Activated CD8-positive, alpha-beta memory T cell treated with anti-CD3 and anti-CD28 coated beads for 4 hours (primary cell): ENCODE results near the gene C1QTNF1.

Source experiments
- DNase-seq, 2 donors: peaks; one replicate each; pipeline ENCODE4 v3.0.0-alpha.2; 2020; ENCODE audit warnings: low read depth in 2 of 2

The C1QTNF1 gene

DNA sequence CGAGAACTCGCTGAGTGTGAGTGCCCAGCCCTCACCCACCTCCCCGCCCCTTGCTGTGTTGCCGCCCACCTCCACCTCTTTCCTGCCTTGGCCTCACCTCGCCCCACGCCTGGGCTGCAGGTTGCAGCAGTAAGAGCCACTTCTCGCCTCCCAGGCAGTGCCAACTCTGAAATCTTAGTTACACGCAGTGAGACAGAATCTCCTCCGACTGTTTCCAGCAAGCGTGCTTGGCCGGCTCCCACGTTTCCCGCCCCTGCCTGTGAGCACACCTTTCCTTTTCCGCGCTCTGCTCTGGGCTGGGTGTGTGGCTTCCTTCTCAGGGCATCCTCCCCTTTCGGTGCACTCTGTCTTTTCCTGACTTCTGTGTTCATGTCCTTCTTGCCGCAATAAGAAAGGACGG, 56.4 kb downstream of the C1QTNF1 start:
- no peak for DNase-seq

- no peak for DNase-seq
Measured at GRCh38 chr17:79080761-79081290, 56.9 kb downstream of the C1QTNF1 start.

DNA sequence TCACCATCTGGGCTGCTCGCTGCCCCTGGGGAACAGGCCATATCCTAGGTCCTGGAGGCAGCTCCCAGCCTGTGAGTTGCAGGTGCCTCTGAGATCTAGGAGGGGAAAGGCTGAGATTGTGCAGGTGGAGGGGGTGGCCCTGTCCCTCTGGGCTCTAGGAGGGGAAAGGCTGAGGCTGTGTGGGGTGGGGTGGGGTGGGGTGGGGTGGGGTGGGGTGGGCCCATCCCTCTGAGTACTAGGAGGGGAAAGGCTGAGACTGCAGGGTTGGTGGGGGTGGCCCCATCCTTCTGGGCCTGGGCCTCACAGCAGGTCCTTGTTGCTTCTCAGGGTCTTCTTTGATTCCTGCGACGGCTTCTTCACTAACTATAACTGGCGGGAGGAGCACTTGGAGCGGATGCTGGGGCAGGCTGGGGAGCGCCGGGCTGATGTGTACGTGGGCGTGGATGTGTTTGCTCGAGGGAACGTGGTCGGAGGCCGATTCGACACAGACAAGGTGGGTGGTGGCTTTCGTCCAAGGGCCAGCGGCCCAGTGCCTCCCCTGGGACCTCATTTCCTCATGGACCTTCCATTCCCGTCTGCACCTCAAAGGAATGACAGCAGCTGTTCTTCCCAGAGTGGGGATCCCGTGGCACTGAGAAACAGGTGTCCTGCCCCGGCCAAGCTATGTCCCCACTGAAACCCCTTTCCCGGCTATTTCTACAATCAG, 57.8 kb downstream of the C1QTNF1 start:
- DNase-seq, result no peak

GRCh38 chr17:79082311-79083190, 58.6 kb downstream of the C1QTNF1 start:
- DNase-seq, result no peak

DNA sequence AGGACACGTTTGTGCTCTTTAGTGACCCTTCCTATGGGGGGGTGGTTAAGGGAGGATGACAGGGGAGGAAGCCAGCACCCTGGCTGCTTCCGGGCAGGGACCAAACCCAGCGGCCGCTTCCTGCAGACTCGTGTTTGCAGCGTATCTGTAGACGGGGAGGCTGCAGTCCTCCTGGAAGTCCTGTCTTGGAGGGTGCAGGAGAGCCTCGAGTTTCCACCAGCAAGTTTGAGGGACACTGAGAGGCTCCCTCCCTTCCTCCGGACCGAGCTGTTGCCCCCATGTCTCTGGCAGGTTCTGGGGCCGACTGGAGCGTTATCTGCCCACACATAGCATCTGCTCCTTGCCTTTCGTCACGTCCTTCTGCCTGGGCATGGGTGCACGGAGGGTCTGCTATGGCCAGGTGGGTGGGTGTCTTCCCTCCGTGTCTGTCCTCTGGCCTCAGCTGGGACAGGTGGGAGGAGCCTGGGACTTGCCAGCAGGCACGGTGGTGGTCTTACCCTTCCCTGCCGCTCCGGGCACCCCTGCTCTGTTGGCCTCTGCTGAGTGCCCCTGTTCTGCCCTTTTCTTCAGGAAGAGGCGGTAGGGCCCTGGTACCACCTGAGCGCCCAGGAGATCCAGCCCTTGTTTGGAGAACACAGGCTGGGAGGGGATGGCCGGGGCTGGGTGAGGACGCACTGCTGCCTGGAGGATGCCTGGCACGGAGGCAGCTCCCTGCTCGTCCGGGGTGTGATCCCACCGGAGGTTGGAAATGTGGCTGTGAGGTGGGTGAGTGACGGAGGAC, 59.4 kb downstream of the C1QTNF1 start:
- DNase-seq, result no peak

DNA sequence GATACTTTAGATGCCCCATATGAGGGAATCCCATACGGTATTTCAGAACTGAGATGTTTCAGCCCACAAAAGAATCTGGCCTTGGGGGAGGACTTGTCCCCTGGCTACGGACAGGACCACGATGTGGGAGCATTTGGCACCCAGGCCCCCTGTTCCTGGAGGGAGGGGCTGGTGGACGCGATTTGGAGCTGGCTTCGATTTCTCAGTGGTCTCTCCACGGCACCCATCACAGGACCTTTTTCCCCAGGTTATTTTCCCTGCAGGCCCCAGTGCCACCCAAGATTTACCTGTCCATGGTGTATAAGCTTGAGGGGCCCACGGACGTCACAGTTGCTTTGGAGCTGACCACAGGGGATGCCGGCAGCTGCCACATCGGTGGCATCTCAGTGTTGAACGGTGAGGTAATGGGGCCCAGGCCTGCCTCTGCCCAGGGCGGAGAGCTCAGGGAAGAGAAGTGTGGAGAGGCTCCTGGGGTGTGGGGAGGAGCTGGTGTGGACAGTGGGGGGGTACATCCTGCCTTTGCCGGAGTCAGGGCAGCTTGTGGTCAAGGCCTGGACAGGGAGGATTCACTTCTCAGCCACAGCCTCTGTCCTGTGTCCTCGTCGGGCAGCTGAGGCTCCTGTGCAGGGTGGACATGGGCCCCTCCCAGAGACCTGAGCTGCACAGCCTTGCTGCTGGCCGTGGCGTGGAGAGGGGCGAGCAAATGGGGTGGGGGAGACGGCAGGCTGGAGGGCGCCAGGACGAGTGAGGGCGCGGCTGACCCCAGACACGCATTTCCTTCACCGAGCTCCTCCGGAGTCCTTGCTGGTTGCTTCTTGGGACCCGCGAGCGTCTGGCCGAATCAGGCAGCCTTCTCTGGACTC, 60.6 kb downstream of the C1QTNF1 start:
- DNase-seq, result no peak

GRCh38 chr17:79085154-79085920, 61.4 kb downstream of the C1QTNF1 start:
- DNase-seq, result no peak

GRCh38 chr17:79085921-79086551, 62.1 kb downstream of the C1QTNF1 start:
- no peak for DNase-seq

GRCh38 chr17:79086609-79087427, 62.8 kb downstream of the C1QTNF1 start:
- DNase-seq, result no peak

DNA sequence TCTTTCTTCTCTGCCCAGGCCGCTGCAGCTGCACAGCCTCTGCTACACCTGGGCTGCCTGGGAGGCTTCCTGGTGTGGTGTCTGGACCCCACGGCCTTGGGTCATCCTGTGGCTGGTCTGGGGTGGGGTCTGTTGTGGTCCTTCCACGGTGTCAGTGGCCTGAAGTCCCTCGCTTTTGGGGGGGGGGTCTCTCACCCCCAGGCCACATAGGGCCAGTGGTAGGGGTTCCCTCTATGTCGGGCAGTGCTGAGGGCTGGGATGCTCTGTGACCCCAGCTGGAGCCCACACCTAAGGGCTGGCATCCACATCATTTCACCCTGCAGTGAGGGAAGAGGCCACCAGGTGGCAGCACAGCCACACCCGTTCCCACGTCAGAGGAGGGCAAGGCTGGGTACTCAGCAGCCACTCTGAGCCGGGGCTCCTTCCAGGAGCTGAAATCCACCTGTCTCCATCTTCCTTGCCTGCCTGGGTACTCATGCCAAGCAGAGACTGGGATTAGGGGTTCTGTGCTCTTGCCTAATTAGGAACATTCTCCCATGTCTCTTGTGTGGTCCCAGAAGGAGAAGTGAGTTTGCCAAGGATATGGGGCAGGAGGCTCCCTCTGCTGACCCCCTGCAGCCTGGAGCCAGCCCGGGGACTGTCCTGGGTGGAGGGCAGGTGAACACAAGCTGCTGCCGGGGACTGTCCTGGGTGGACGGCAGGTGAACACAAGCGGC, 63.6 kb downstream of the C1QTNF1 start:
- peak in 1 of 2 donors; percentile 33 for DNase-seq

GRCh38 chr17:79088247-79088996, 64.5 kb downstream of the C1QTNF1 start:
- DNase-seq, result no peak

DNA sequence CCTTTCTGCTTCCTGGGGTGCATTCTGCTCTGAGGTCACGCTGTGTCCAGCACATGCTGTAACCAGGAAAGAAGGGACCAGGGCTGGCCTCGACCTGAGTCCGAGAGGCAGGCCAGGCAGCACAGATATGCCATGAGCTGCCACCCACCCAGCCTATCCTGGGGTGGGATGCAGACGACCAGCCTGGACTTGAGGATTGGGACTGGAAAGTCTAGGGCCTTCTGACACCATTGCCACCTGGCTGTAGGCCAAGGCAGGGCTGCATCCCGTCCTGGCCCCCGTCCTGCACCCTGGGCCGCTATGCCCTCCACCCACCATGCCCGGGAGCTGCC, 65.0 kb downstream of the C1QTNF1 start:
- no peak for DNase-seq

DNA sequence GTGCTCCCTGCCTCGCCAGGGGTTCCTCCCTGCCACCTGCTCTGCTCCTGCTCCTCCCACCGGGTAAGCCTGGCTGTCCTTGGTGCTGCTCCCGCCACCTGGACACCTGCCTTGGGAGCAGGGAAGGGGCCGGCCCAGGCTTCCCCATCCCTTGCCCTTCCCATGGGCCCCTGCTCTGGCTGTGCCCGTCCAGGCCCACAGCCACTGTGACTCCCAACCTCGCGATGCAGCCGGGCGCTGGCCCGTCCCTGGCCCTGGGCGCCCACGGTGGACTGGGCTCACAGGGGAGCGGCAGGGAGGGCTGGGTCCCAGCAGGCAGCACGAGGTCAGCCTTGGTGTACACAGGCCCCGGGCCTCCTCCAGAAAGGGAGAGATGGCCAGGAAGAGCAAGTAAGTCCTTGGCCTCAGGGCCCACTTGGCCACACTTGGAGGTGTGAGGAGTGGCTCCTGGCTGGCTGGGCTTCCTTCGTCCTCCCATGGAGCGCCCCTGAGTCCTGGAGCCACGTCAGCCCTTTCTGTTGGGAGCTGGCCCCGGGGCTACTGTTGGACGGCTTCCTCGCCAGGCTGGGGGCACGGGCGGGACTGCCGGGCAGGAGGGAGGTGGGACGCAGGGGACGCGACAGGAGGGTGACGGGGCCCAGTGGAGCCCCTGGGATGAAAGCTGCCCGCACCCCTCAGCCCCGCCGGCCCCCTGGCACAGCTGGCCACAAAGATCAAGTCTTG, 65.9 kb downstream of the C1QTNF1 start:
- DNase-seq, result no peak

GRCh38 chr17:79090443-79091225, 66.7 kb downstream of the C1QTNF1 start:
- DNase-seq, result no peak

DNA sequence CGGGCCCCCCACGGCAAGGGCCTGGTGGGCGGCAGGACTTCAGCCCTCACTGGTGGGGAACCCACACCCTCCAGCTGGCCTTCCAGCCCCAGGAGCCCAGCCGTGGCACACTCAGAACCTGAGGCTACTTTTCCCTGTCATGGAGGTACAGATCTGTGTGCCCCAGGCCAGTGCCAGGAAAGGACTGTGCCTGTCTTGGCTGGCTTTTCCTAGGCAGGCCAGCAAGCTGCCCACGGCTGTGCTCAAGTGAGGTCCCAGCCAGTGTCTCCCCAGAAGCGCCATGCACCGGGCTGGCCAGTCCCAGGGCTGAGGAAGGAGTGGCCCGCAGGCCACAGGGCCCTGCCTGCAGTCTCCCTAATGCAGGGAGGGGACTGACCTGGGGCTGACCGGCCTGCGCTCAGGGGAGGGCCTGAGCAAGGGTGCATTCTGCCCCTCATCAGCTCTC, 67.3 kb downstream of the C1QTNF1 start:
- no peak for DNase-seq

- no peak for DNase-seq
Measured at GRCh38 chr17:79092567-79092966, 68.6 kb downstream of the C1QTNF1 start.
